ENCODE results near the gene STAT4.

STAT4 gene

GRCh38 chr2:191078165-191078867 is 72.5 kb downstream of the STAT4 start:
- no peak for DNase-seq

DNA sequence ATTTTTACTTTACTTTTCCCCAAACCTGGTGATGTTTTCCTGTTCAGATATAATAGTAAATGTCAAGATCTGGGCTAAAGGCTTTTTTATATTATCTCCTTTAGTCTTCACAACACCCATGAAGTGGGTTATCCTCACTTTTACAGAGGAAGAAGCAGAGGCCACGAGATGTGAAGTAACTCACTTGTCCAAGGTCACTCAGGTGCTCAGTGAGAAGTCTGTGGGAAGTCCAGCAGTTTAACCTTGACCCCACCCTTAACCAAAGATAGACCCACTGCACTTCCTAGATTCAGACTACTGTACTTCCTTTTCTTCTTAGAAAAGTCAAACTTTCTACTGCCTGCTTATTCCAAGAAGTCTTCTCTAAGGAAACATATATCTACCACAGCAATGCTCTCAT is 80.5 kb downstream of the STAT4 start:
- no peak for DNase-seq

DNA sequence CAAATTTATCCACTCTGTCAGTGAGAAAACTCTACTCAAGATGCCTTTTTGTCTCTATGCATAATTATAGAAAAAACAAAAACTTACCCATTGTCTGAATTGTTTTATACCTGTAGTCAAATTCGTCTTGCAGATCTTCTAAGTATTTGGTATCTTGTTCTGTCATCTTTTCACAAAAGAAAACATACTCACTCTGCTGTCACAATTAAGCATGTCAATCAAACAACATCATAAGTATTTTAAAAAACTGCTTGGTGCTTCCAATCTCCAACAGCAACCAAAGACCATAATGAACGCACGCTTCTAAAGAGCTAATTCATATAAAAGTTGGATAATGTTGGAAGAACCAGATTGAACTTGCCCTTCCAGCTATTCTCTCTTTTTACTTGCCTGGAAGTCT is 81.2 kb downstream of the STAT4 start:
- no peak for DNase-seq

DNA sequence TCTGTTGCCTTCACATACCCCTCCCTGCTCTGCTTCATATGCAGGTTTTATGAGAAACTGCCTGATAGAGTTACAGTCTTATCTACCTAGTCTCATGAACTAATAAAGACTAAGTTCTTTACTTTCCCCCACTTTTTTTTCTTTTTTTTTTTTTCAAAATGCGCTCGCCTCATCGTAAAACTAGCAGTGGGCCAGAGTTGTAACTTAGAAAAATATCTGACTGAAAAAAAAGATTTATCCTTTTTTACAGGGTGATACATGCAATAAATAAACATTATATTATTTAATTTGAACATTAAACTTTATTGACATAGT is 83.9 kb downstream of the STAT4 start:
- DNase-seq = no peak

DNA sequence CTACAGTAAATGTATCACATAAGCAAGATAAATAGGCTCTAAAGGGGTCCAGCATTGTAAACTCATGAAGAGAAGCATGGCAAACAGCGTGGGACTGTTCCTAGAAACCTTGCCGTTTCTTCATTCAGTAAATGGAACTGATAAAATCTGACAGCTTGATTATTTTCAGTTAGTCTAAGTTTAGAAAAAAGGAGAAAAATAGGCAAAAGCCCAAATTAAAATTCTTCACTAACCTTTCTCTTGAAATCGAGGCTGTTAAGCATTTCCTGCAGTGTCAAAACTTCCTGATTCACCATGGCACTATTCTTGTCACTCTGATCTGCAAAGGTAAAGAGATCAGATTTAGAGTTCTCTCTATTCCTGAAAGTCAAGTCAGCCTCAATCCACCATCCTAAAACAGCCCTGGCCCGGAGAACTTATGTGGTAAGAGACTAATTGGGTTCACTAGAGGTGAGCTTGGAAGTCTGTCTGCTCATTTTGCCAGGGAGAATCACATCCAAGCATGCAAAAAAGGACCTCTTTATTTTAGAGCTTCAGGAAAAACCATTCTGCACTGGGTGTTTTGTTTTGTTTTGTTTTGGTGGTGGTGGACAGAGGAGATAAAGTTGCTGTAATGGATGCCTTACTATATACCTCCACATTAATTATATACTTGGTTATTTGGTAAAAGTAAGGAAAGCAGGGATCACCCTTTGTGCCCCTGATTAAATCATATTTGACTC is 84.4 kb downstream of the STAT4 start:
- peak in 1 of 6 experiments; percentile 25 for DNase-seq

DNA sequence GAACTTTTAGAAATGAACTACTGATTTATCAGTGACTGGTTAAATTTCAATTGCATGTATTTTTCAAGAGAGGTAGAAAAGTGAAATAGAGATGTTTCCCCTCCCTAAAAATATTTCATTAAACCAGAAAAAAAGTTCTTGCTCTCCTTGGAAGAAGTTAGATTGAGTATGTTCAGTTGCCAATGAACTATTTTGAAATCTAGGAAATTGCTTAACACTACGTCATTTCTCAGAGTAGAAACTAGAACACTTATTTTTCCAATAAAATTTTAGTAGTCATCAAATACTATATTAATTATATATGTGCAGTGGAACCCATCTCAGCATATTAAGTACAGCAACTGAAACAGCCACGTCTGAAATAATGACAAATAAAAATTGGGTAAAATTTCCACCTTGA is 85.0 kb downstream of the STAT4 start:
- DNase-seq = no peak

DNA sequence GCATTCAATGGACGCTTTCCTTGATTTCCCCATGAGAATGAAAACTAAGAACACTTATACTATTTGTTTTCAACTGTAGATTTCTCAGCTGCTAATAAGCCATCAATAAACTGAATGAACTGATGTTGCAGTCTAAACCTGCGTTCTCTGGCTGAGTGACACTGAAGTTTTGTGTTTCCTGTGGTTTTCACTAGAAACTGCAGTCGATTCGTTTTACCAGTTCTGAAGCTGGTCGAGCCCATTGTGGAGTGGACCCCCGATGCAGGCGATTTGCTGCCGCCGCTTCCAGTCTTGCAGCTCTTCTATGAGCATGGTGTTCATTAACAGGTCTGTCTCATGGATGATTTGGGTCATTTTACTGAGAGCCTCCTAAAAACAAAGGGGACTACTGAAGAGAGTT is 86.2 kb downstream of the STAT4 start:
- DNase-seq = peak in 2 of 6 experiments; percentile 13 to 17

DNA sequence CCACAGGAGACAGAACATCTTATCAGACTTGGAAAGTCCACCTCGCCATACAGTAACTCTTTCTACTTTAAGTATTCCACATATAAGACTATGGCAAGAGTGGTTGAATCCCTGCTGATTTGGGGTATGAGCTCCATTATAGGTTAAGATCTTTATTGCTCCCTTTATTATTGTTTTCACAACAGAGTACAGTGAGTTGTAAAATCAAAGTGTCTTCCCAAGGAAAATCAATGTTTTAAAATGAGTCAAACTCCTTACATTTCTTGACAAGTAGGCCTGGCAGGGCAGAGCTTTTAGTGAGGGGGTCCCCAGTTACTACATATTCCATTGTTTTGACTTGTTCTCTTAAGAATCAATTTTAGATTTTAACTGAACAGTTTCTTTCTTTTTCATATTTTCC is 87.2 kb downstream of the STAT4 start:
- DNase-seq = no peak

GRCh38 chr2:191061381-191061980 is 89.3 kb downstream of the STAT4 start:
- DNase-seq = peak in 3 of 6 experiments; percentile 61 to 68 (median 63)

- DNase-seq = no peak
Measured at GRCh38 chr2:191059308-191059707, 91.5 kb downstream of the STAT4 start.

DNA sequence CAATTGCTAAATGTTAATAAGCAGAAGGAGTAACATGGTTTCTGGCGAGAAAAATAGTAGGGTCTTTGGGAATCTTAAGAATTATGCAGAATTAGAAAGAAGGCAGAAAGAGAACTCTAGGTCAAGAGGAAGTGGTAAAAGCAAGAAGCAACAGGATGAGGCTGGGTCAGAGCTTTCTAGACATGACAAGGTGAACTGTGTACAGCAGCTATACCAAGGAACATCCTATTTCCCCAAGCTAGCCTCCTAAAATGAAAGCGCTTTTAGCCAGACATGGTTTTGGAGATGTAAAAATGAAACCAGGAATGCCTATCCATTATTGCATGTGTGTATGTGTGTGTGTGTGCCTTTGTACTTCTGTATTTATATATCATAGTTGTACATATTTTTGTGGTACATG is 94.6 kb downstream of the STAT4 start:
- peak in 2 of 6 experiments; percentile 13 to 19 for DNase-seq

GRCh38 chr2:191053256-191053655 is 97.5 kb downstream of the STAT4 start:
- no peak for DNase-seq

- peak in 3 of 6 experiments; percentile 39 to 69 (median 58) for DNase-seq
Measured at GRCh38 chr2:191051825-191052778, 98.7 kb downstream of the STAT4 start.

DNA sequence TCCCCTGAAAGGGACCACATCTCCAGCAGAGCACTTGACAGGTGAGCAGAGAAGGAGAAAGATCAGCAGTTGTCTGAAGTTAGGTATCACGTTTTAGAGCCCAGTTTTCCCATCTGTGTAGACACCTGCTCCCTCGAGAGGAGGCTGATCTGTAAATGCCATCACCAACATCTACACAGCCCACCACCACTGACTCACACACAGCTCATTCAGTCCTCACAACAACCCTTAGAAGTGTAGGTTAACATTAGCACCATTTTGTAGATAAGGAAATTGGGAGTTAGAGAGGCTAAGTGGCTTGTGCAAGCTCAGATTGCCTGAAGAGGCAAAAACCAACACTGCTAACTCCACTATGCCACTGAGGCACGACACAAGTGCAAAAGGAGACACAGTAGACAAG is 99.6 kb downstream of the STAT4 start:
- DNase-seq = no peak

DNA sequence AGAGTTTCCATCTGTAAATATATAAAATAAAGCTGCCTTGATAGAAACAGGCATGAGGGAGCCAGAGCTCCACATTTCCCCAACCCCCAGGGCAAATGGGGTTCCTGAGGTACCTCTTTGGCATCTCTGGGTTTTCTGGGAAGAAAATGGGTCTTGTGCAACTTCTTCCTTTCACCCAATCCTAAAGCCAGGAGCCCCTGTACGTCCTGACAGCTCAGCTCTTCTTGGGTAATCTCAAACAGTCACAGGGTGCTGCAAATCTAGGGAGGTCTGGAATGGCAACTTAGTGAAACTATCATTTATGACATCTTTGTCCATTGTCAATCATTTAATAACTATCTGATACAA is 100.2 kb downstream of the STAT4 start:
- no peak for DNase-seq

- DNase-seq = no peak
Measured at GRCh38 chr2:191049728-191050639, 100.8 kb downstream of the STAT4 start.

DNA sequence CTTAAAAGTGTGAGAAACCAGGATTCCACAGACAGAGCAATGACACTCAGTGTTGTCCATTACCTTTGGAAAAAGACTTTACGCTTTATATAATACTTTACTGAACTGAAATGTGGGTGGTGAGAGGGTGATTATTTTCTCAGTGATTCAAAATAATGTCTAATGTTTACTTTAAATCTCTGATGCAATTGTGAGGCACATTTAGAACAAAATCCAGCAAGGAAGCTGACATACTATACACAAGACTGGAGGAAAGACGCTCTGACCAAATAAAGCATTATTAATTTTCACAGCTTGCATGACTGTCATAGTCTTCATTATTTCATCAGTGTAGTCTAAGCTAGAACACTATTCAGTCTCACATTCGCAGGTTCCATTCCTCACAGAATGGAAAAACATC is 102.7 kb downstream of the STAT4 start:
- DNase-seq = no peak

- DNase-seq = no peak
Measured at GRCh38 chr2:191045141-191045540, 105.7 kb downstream of the STAT4 start.

GRCh38 chr2:191043438-191043837 is 107.4 kb downstream of the STAT4 start:
- DNase-seq = no peak

DNA sequence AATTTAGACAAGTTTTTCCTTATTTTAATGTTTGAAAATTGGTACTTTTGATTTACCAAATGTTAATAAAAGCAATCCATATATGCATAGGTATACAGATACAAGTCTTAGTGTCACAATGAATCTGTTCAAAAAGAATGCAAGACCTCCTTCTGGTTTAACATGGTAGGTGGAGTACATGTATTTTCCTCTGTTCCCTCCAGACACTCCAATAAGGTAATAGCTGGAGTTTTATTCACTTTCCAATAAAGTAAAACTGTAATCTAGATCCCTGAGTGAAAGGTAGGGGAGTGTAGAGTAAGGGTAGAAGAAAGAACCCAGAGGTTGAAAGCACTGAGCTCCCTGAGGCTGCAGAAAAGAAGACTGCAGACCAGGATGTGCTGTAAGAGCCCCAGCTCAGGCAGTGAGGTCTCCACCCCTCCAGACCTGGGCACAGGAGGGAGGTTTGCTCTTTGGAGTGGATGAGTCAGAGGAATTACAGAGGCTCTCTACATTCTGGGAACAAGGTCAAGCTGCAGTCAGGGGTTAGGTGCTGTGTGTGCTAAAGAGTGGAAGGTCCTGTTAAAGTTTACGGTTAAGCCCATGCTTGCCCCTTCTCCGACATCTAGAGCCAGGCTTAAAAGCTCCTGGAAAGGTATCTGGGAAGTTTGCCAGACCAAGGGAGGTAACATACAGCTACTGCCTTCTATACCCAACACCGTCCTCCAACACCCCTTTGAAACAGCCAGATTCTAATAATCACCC is 109.2 kb downstream of the STAT4 start:
- no peak for DNase-seq

- DNase-seq = no peak
Measured at GRCh38 chr2:191039616-191040015, 111.2 kb downstream of the STAT4 start.

All from stimulated activated naive CD4-positive, alpha-beta T cell (primary cell).